ENCODE measurements around the gene DOK4. TPM values are rescaled to one million over a fixed set of nuclear protein-coding genes. Genes with fewer than 3 reads are reported as not detected.

DOK4 gene
- total RNA-seq = 1 to 10 TPM; 2.2 to 3.6 (median 2.9) TPM

GRCh38 chr16:57485916-57486857 lies at the start of gene DOK4:
DOK4 (minus strand) TSS chr16:57486493; CDS start chr16:57479507, 6,986 bp downstream.
- Histone ChIP-seq H3K9me3 (no peaks in the 10 kb centered on the region), H3K36me3 (no peaks in the 10 kb centered on the region), H3K27ac (peak within 1 kb of the TSS; percentile 6 to 50 (median 40)), H3K4me1 (peaks cover 5 to 11% of the 10 kb centered on the region in 2 donors), H3K4me3 (peak within 1 kb of the TSS; percentile 49 to 75 (median 60)), H3K27me3 (no peaks in the 10 kb centered on the region)
- intact Hi-C loops (cut with DNase I; ENCODE audit: low total_unique reads) = loop anchor here (1.0 kb wide), 1 partner anchor 50 kb away; the partner anchor contains the start of gene CCDC102A
- in situ Hi-C loops (cut with MboI; ENCODE audit: low sequenced_read_pairs in 4 of 4) = no loop called here
- peak; percentile 82 to 90 for ATAC-seq
- TF ChIP-seq CTCF (IDR thresholded peaks at IDR 0.05 in 4 of 5, conservative IDR thresholded peaks at IDR 0.05 in 1 of 5) (no peak), POLR2A (IDR thresholded peaks at IDR 0.05) (no peak)
- DNase-seq = peak; percentile 43 to 53

GRCh38 chr16:57535680-57536305 lies 49.5 kb upstream of the DOK4 start:
- peak in 2 of 5 experiments; percentile 17 to 22 for TF ChIP-seq CTCF (IDR thresholded peaks at IDR 0.05 in 4 of 5, conservative IDR thresholded peaks at IDR 0.05 in 1 of 5)
- TF ChIP-seq POLR2A (IDR thresholded peaks at IDR 0.05) = no peak
- H3K4me3 ChIP-seq = peak overlapping the region; percentile 73 to 94 (median 83)
- peaks cover 0 to 6% of the 10 kb centered on the region in 2 donors for H3K4me1 ChIP-seq
- peak overlapping the region; percentile 65 to 83 (median 76) for H3K27ac ChIP-seq
- DNase-seq (peak; percentile 78 to 86), ATAC-seq (peak; percentile 85 to 90)
- H3K27me3 ChIP-seq = no peaks in the 10 kb centered on the region
- in situ Hi-C loops (cut with MboI; ENCODE audit: low sequenced_read_pairs in 4 of 4) = no loop called here
- no peaks in the 10 kb centered on the region for H3K9me3 ChIP-seq
- no peaks in the 10 kb centered on the region for H3K36me3 ChIP-seq
- intact Hi-C loops (cut with DNase I; ENCODE audit: low total_unique reads) = loop anchor here (1.0 to 5.0 kb wide), 2 partner anchors 49 to 233 kb away; partner anchors contain the start of gene DOK4

DNA sequence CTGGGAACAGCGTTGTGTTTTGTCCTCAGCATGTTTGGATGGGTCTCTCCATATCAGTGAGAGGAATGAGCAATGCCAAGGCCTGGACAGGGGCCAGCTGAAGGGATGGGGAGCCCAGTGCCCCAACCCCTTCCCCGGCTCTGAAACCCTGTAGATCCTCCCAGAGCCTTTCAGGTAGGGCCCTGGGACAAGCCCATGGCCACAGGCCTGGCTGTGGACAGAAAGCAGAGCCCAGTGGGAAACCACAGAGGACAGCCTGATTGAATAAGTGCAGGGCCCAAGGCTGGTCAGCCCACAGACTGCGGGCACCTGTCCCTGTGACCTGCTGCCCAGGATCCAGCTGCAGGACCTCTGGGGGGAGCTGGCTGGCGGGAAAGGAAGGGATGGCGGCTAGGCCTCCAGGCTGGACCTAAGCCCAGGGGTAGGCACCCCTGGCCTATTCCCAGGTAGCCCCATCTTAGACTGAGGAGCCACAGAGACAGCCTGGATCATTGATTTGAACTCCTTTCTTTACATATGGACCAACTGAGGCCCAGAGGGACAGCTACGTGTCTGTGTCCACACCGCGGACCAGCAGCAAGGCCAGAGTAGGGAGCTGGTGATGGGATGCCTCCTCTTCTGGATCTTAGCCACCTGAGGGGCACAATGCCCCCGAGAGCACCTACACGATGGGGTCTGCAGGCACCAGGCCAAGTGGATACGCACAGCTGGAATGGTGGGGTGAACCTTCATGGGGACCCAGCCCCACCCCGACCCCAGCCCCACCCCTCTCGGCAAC lies 48.8 kb upstream of the DOK4 start:
- peaks cover 0 to 6% of the 10 kb centered on the region in 2 donors for H3K4me1 ChIP-seq
- no peaks in the 10 kb centered on the region for H3K27me3 ChIP-seq
- ATAC-seq = no peak
- H3K4me3 ChIP-seq = peak overlapping the region; percentile 73 to 94 (median 83)
- in situ Hi-C loops (cut with MboI; ENCODE audit: low sequenced_read_pairs in 4 of 4) = no loop called here
- H3K9me3 ChIP-seq = no peaks in the 10 kb centered on the region
- DNase-seq = peak in 1 of 2 donors; percentile 9
- no peaks in the 10 kb centered on the region for H3K36me3 ChIP-seq
- TF ChIP-seq CTCF (IDR thresholded peaks at IDR 0.05 in 4 of 5, conservative IDR thresholded peaks at IDR 0.05 in 1 of 5) (no peak), POLR2A (IDR thresholded peaks at IDR 0.05) (no peak)
- intact Hi-C loops (cut with DNase I; ENCODE audit: low total_unique reads) = loop anchor here (5.0 kb wide), 1 partner anchor 233 kb away; no protein-coding TSS in a partner anchor
- H3K27ac ChIP-seq = peak overlapping the region in 3 of 4 donors; percentile 73 to 83 (median 78)

DNA sequence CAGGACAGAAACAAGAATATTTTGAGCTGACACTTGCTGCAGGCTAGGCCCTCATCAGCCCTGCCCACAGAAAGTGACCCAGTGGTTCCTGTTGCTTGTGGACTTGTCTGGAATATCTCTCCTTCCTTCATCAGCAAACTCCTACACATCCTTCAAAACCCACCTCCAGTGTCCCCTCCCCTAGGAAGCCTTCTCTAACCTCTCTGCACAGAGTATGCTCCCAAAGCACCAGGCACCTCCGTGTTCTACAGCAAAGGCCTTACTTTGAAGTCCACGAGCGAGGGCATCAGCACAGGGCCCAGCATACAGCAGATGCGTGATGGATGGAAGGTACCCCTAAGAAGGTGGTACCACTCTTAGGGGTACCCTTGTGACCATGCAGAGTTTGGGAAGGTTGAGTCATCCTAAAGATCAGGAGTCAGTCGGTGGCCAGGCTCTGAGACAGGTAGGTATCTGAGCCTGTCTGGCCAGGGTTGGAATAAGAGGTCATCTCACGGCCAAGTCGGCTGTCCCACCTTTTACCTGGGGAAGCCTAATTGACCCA lies 48.1 kb upstream of the DOK4 start:
- Histone ChIP-seq H3K36me3 (no peaks in the 10 kb centered on the region), H3K4me1 (peaks cover 0 to 6% of the 10 kb centered on the region in 2 donors), H3K27me3 (no peaks in the 10 kb centered on the region), H3K4me3 (no peak overlapping the region), H3K9me3 (no peaks in the 10 kb centered on the region), H3K27ac (no peak overlapping the region)
- in situ Hi-C loops (cut with MboI; ENCODE audit: low sequenced_read_pairs in 4 of 4) = no loop called here
- intact Hi-C loops (cut with DNase I; ENCODE audit: low total_unique reads) = no loop called here
- DNase-seq = peak in 1 of 2 donors; percentile 5
- TF ChIP-seq CTCF (IDR thresholded peaks at IDR 0.05 in 4 of 5, conservative IDR thresholded peaks at IDR 0.05 in 1 of 5) = no peak
- TF ChIP-seq POLR2A (IDR thresholded peaks at IDR 0.05) = no peak
- ATAC-seq = no peak
